Mammary epithelial cell (primary cell): ENCODE data around the gene NRAS.

Source experiments
- CTCF ChIP-seq, 2 donors: IDR thresholded peaks in 1 of 2; conservative IDR thresholded peaks in 1 of 2; 2 replicates each; pipeline ENCODE4 v1.5.1; 2011 to 2012; ENCODE audit warnings: inconsistent platforms in 2 of 2, low read length in 2 of 2, mild to moderate bottlenecking in 2 of 2, control low read depth in 1 of 2, low read depth in 1 of 2; ENCODE audit not compliant: insufficient read depth in 1 of 2; ENCODE audit errors: extremely low read depth in 1 of 2
- EZH2 ChIP-seq: IDR thresholded peaks from 2 replicates; pipeline ENCODE4 v1.6.1; 2012; ENCODE audit warnings: low read length, inconsistent platforms, borderline replicate concordance

- TF ChIP-seq EZH2 (no peak), CTCF (conservative IDR thresholded peaks at IDR 0.05 in 1 of 2, IDR thresholded peaks at IDR 0.05 in 1 of 2; ENCODE audit: extremely low read depth in 1 of 2, insufficient read depth in 1 of 2, low read depth in 1 of 2, low read length in 2 of 2) (no peak)
Measured at GRCh38 chr1:114702737-114703136, 13.8 kb downstream of the NRAS start.
